Activated naive CD8-positive, alpha-beta T cell (primary cell): ENCODE results near the gene ORC6.

ENCODE experiments used
- H3K27ac Mint-ChIP-seq: one replicate; pipeline ENCODE4 v1.8.0; 2021; ENCODE audit warnings: mixed read lengths
- H3K27me3 Mint-ChIP-seq: one replicate; pipeline ENCODE4 v1.8.0; 2021; ENCODE audit warnings: mixed read lengths
- H3K36me3 Mint-ChIP-seq: one replicate; pipeline ENCODE4 v1.8.0; 2021; ENCODE audit warnings: mixed read lengths
- H3K4me1 Mint-ChIP-seq: one replicate; pipeline ENCODE4 v1.8.0; 2021; ENCODE audit warnings: low read depth, mixed read lengths
- H3K4me3 Mint-ChIP-seq: one replicate; pipeline ENCODE4 v1.8.0; 2021; ENCODE audit warnings: mild to moderate bottlenecking, mixed read lengths
- H3K9me3 Mint-ChIP-seq: one replicate; pipeline ENCODE4 v1.8.0; 2021; ENCODE audit warnings: low read depth, mixed read lengths

The ORC6 gene

DNA sequence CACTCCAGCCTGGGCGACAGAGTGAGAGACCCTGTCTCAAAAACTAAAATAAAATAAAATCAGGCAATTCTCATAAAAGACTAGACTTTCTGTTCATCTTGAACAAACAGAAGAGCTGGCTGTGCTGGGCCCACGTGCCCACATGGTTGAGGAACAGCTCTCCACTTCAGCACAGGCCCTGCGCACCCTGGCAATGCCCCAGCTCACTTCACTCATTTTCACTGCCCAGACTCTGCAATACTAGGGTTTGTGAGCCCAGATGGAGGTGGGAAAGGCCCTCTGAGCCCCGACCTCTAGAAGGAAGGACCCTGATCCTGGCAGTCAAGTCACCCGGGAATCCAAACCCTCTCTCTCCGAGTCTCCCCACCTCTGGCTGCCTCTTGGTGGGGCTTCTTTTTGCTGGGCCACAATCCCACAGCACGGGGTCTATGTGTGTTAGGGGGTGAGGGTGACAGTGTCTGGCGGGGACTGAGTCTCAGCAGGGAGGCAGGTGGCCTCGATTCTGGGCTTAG is 43.9 kb downstream of the ORC6 start:
- H3K36me3 Mint-ChIP-seq: no peaks in the 10 kb centered on the region
- no peaks in the 10 kb centered on the region for H3K27me3 Mint-ChIP-seq
- H3K4me3 Mint-ChIP-seq: no peak overlapping the region
- H3K27ac Mint-ChIP-seq: no peak overlapping the region
- H3K9me3 Mint-ChIP-seq: no peaks in the 10 kb centered on the region
- H3K4me1 Mint-ChIP-seq: no peaks in the 10 kb centered on the region

DNA sequence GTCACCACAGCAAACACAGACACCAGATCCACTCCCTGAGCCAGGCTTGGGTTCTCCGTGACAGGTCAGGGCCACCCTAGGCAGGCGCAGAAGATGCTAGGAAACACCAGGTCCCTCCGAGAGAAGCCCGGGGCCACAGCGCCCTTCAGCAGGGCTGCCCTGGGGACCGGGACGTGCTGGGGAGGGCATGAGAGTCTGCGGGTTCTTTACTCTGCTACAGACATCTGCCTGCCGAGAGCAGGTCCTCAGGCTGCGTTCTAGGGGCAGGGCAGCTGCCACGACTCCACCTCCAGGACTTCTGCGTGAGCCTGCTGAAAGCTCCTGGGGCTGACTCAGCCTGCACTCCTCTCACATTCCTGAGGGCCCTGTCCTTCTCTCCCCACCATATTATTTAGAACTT is 47.2 kb downstream of the ORC6 start:
- Mint-ChIP-seq H3K4me3 (no peak overlapping the region), H3K27ac (no peak overlapping the region), H3K27me3 (no peaks in the 10 kb centered on the region), H3K9me3 (no peaks in the 10 kb centered on the region), H3K4me1 (no peaks in the 10 kb centered on the region), H3K36me3 (no peaks in the 10 kb centered on the region)

DNA sequence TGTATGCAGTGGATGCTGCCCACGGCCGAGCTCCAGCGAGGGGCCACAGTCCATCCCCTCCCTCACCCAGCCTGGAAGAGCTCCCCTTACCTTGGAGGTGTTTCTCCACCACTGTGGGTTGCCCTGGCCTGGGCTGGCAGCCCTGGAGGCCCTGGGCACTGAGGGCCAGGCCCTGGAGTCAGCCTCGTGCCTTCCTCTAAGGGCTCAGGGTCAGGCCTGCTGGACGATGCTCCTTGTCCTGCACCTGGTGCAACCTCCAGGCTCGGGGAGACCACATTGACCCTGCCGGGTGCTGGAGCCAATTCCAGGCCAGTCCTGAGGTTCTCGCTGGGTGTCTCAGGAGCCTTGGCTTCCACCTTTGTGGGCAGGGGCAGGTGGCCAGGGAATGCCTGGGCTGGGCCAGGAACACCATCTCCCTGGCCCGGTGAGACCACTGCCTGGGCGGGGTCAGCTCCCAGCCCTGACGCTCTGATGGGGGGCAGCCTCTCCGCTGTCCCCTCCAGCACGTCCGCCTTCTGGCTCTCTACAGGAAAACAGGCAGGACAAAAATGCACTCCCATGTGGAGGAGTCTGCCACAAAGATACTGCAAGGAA is 48.3 kb downstream of the ORC6 start:
- Mint-ChIP-seq H3K27me3 (no peaks in the 10 kb centered on the region), H3K4me3 (no peak overlapping the region), H3K27ac (no peak overlapping the region), H3K36me3 (no peaks in the 10 kb centered on the region), H3K4me1 (no peaks in the 10 kb centered on the region), H3K9me3 (no peaks in the 10 kb centered on the region)

DNA sequence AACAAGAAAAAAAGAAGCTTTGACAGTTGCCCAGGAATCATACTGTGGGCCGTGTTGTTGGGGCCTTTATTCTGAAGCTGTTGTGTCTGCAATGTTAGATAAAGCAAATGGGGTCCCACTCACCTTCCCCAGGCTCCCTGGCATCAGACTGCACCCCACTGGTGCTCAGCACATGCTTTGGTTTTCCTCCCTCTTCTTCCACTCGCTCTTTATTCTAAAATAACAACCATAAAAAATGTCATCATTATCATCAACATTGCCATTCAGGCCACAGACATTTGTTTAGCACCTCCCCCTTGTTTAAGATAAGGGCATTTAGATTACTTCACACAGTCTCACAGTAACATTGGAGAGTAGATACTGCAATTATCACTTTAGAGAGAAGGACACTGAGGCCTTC is 50.5 kb downstream of the ORC6 start:
- Mint-ChIP-seq H3K27ac (no peak overlapping the region), H3K4me3 (no peak overlapping the region)

DNA sequence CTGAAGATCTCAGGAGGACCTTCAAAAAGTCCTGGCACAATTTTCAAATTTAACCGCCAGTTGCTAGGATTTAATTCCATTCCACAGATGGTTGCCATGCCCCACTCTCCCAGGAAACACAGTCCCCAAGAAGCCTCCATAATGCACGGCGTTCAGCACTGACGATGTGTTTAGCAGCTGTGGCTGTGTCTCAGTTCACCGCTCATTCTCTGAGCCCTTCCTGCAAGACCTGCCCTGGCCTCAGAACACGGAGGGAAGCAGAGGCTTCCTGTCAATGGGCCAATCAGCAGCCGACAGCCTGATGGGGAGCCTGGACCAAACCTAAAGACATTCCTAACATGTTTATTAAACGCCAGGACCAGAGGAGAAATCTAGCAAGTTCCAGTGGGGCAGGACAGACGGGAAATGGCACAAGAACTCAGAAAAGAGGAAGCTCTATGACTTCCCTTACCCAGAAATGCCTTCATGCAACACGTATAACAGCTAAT is 53.8 kb downstream of the ORC6 start:
- Mint-ChIP-seq H3K27ac (no peak overlapping the region), H3K4me3 (no peak overlapping the region), H3K36me3 (no peaks in the 10 kb centered on the region), H3K27me3 (no peaks in the 10 kb centered on the region), H3K9me3 (no peaks in the 10 kb centered on the region), H3K4me1 (peaks cover 4% of the 10 kb centered on the region)

More for the DNA sequence above, 50.5 kb downstream of the ORC6 start:
- Mint-ChIP-seq H3K4me1 (peaks cover 4% of the 10 kb centered on the region), H3K27me3 (no peaks in the 10 kb centered on the region), H3K9me3 (no peaks in the 10 kb centered on the region), H3K36me3 (no peaks in the 10 kb centered on the region)

DNA sequence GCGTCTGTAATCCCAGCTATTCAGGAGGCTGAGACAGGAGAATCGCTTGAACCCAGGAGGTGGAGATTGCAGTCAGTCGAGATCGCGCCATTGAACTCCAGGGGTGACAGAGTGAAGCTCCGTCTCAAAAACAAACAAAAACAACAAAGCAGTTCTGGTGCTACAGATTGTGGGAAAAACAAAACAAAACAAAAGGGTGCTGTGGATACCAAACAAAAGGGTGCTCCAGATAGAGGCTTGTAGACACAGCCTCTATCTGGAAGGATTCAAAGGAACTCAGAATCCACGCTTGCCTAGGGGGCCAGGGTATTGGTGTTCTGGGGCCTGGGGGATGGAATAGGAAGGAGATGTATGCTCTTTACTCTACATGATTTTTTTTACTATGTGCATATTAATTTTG is 56.2 kb downstream of the ORC6 start:
- no peak overlapping the region for H3K27ac Mint-ChIP-seq
- H3K4me3 Mint-ChIP-seq: no peak overlapping the region
- peaks cover 4% of the 10 kb centered on the region for H3K4me1 Mint-ChIP-seq
- H3K9me3 Mint-ChIP-seq: no peaks in the 10 kb centered on the region
- no peaks in the 10 kb centered on the region for H3K27me3 Mint-ChIP-seq
- H3K36me3 Mint-ChIP-seq: no peaks in the 10 kb centered on the region

DNA sequence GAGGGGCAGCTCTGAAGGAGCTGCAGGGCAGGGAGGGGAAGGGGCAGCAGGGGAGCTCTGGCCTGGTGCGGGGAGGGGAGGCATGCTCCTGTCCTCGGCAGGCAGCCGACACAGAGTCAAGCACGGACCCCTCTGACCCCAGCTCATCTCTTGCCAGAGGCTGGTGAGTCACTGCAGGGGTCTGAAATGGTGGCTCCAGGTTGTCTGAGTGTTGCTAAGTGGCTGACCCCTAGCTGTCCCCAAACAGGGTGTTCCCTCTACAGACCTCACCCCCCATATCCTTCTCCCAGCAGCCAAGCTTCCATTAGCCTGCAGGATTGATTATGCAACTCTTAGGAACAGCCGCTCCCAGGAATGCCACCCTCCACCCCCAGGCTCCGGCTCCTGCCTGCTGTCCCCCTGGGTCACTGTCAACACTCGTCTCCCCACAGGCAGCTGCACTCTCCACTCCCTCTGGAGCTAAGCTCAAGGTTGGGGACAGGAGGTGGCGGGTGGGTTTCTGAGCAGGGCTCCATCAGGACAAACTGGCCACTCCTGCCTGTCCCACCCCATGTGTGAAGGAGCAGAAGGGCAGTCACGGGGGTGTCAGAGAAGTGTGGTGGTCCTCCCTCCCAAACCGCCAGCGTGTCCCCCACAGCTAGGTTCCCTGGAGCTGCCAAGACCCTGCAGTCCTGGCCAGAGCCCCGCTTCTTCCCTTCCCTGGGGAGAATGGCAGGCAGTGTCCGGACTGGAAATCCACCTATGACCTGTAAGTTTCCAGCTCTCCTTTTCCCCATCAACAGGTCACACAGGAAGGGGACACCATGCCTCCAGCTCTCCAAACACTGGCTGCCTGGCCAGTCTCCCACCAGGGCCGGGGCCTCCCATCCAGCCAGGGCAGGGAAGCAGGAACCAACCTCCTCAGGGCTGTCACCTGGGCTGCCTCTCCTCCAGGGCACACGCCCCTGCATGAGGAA is 57.6 kb downstream of the ORC6 start:
- Mint-ChIP-seq H3K27me3 (no peaks in the 10 kb centered on the region), H3K9me3 (no peaks in the 10 kb centered on the region), H3K4me3 (no peak overlapping the region), H3K27ac (no peak overlapping the region), H3K36me3 (no peaks in the 10 kb centered on the region), H3K4me1 (peaks cover 4% of the 10 kb centered on the region)
